IgD-negative memory B cell (primary cell): ENCODE data around the gene CACNG3. TPM values are rescaled to one million over a fixed set of nuclear protein-coding genes. Genes with fewer than 3 reads are reported as not detected.
"Not testable (repeated sequence)": the region's sequence is repeated elsewhere in the genome, so short reads cannot be mapped to it uniquely, and the experiment has no call there.

ENCODE experiments used
- H3K27ac Mint-ChIP-seq, 3 donors: one replicate each; pipeline ENCODE4 v1.8.0; 2020 to 2022; ENCODE audit warnings: mild to moderate bottlenecking in 3 of 3, mixed read lengths in 3 of 3, moderate library complexity in 1 of 3
- H3K27me3 Mint-ChIP-seq: one replicate; pipeline ENCODE4 v1.8.0; 2021; ENCODE audit warnings: mixed read lengths
- H3K36me3 Mint-ChIP-seq: one replicate; pipeline ENCODE4 v1.8.0; 2020; ENCODE audit warnings: mild to moderate bottlenecking, mixed read lengths
- H3K4me1 Mint-ChIP-seq, 3 donors: one replicate each; pipeline ENCODE4 v1.8.0; 2020 to 2022; ENCODE audit warnings: mixed read lengths in 3 of 3, mild to moderate bottlenecking in 1 of 3
- H3K4me3 Mint-ChIP-seq, 4 donors: one replicate each; pipeline ENCODE4 v1.8.0; 2020 to 2022; ENCODE audit warnings: mild to moderate bottlenecking in 4 of 4, mixed read lengths in 4 of 4, moderate library complexity in 3 of 4
- H3K9me3 Mint-ChIP-seq, 3 donors: one replicate each; pipeline ENCODE4 v1.8.0; 2020 to 2021; ENCODE audit warnings: mixed read lengths in 3 of 3, mild to moderate bottlenecking in 1 of 3
- polyA plus RNA-seq: library from polyadenylated mRNA; unstranded; fragments of 300-500 nt; fragmentation: Illumina TruSeq; gene quantifications from one replicate; pipeline ENCODE4 v1.2.3, GENCODE V29; 2021

The CACNG3 gene
- polyA plus RNA-seq, 1 donor from 2014 or later, result not detected

DNA sequence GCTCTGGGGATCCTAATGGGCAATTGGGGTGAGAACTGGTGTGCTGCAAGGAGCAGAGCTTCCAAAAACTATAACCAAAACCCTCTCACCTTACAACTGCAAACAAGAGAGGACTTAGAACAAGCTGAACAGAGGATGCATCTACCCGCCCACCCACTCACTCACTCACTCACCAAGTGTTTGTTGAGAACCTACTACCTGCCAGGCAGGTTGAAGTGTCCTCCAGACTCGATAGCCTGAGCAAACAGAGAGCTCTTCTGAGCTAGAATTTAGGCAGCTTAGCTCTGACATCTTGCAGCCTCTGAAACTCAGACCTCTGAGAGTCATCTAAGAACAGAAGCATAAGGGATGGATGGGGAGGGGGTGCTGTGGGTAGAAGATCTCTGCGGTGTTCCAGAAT lies 41.2 kb downstream of the CACNG3 start:
- H3K27me3 Mint-ChIP-seq, result peaks cover 12% of the 10 kb centered on the region

DNA sequence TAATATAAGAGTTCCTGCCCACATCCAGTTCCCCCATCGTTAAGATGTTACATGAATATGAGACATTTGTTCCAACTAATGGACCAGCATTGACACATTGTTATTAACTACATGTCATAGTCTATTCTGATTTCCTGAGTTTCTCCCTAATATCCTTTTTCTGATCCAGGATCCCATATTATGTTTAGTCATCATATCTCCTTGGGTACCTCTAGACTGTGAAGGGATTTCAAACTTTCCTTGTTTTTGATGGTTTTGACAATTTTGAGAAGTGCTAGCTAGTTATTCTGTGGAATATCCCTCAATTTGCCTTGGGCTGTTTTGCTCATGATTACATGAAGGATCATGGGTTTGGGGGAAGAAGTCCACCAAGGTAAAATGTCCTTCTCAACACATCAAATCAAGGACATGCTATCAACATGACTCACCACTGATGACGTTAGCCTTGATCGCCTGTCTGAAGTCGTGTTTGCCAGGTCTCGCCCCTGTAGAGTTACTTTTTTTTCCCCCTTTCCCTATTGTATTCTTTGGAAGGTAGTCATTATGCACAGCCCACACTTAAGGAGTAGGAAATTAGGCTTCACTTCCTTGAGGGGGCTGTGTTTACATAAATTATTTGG lies 42.5 kb downstream of the CACNG3 start:
- H3K9me3 Mint-ChIP-seq, result peaks cover 0 to 3% (median 0%) of the 10 kb centered on the region in 3 donors
- H3K4me3 Mint-ChIP-seq, result no peak overlapping the region
- no peak overlapping the region for H3K27ac Mint-ChIP-seq
- no peaks in the 10 kb centered on the region for H3K4me1 Mint-ChIP-seq
- peaks cover 6% of the 10 kb centered on the region for H3K36me3 Mint-ChIP-seq
- peaks cover 8% of the 10 kb centered on the region for H3K27me3 Mint-ChIP-seq

More for the DNA sequence above, 41.2 kb downstream of the CACNG3 start:
- Mint-ChIP-seq H3K4me1 (no peaks in the 10 kb centered on the region), H3K4me3 (no peak overlapping the region), H3K27ac (no peak overlapping the region), H3K9me3 (peaks cover 0 to 3% (median 0%) of the 10 kb centered on the region in 3 donors), H3K36me3 (peaks cover 3% of the 10 kb centered on the region)

DNA sequence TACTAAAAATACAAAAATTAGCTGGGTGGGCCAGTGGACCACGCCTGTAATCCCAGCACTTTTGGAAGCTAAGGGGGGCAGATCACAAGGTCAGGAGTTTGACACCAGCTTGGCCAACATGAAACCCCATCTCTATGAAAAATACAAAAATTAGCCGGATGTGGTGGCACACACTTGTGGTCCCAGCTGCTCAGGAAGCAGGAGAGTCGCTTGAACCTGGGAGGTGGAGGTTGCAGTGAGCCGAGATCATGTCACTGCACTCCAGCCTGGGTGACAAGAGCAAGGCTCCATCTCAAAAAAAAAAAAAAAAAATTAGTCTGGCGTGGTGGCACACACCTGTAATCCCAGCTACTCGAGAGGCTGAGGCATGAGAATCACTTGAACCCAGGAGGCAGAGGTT lies 44.6 kb downstream of the CACNG3 start:
- H3K4me1 Mint-ChIP-seq, H3K27ac Mint-ChIP-seq, H3K9me3 Mint-ChIP-seq, H3K4me3 Mint-ChIP-seq, H3K27me3 Mint-ChIP-seq, H3K36me3 Mint-ChIP-seq: not testable (repeated sequence)

DNA sequence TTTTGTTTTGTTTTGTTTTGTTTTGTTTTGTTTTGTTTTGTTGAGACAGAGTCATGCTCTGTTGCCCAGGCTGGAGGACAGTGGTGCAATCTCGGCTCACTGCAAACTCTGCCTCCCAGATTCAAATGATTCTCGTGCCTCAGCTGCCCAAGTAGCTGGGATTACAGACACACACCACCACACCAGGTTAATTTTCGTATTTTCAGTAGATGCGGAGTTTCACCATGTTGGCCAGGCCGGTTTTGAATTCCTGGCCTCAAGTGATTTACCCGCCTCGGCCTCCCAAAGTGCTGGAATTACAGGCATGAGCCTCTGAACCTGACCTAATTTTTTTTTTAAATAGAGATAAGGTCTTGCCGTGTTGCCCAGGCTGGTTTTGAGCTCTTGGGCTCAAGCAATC lies 46.5 kb downstream of the CACNG3 start:
- no peak overlapping the region for H3K27ac Mint-ChIP-seq
- peaks cover 0 to 3% (median 0%) of the 10 kb centered on the region in 3 donors for H3K9me3 Mint-ChIP-seq
- peaks cover 5% of the 10 kb centered on the region for H3K27me3 Mint-ChIP-seq
- peaks cover 6% of the 10 kb centered on the region for H3K36me3 Mint-ChIP-seq
- H3K4me1 Mint-ChIP-seq, result no peaks in the 10 kb centered on the region
- no peak overlapping the region for H3K4me3 Mint-ChIP-seq

DNA sequence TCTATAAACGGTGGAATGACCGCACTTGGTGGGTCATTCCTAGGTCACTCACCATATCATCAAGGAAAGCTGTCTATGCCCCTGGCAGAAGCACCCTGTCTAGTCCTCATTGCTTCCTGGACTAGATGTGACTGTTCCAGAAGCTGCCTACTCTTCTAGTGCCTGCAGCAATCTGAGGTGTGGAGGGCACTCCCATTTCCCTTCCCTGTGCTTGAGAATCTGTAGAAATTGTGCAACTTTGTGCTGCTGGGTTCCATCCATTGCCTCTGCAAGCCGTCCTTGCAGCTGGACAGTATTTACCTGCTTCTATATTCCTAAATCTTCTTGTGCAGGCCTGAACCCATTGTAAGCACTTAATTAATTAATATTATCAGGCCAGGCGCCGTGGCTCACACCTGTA lies 52.1 kb downstream of the CACNG3 start:
- Mint-ChIP-seq H3K36me3 (no peaks in the 10 kb centered on the region), H3K27me3 (peaks cover 6% of the 10 kb centered on the region), H3K27ac (no peak overlapping the region), H3K4me1 (no peaks in the 10 kb centered on the region), H3K9me3 (no peaks in the 10 kb centered on the region), H3K4me3 (no peak overlapping the region)

DNA sequence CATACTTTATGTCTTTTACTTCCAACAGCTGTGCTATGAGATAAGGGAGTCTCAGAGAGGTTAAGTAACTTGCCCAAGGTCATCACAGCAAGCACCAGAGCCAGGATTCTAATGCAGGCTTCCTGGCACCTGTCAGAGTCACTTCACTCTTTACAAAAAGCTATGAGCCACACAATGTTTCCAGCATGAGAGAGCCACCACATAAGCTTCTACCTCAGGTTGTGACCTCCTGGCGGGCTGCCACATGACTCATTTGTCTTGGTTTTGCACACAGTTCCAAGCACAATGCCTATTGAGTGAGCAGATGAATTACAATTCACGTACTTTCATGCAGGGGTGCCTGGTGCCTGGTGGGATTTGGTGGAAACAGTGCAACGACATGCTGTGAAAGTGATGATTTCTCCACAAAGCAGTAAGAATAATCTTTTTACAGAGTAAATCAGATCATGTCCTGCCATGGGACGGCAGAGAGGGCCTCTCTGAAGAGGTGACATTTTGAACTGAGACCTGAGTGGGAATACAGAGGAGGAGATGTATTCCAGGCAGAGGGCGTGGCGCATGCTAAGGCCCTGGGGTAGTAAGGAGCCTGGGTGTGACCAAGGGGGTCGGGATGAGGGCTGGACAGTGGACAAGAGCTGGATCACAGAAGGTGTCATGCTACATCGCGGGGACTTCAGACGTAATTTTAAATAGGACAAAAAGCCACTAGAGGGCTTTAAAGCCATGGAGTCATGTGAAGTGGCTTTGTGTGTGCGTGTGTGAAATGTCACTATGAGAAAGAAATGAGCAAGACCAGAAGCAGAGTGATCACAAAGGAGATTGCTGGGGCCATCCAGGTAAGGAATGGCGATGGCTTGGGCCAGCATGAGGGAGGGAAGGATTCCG lies 53.4 kb downstream of the CACNG3 start:
- Mint-ChIP-seq H3K4me3 (no peak overlapping the region), H3K9me3 (no peaks in the 10 kb centered on the region), H3K36me3 (no peaks in the 10 kb centered on the region), H3K27me3 (peaks cover 8% of the 10 kb centered on the region), H3K27ac (no peak overlapping the region), H3K4me1 (no peaks in the 10 kb centered on the region)

DNA sequence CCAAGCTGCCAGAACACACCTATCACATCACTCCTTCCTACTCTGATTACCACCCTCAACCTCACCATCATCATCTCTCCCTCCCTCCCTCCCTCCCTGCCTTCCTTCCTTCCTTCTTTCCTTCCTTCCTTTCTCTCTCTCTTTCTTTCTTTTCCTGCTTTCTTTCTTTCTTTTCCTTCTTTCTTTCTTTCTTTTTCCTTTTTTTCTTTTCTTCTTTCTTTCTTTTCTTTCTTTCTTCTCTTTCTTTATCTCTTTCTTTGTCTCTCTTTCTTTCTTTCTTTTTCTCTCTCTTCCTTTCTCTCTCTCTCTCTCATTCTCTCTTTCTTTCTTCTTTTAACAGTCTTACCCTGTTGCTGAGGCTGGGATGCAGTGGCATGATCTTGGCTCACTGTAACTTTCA lies 59.2 kb downstream of the CACNG3 start:
- Mint-ChIP-seq H3K4me1 (no peaks in the 10 kb centered on the region), H3K9me3 (no peaks in the 10 kb centered on the region), H3K27ac (no peak overlapping the region), H3K27me3 (peaks cover 8% of the 10 kb centered on the region), H3K36me3 (no peaks in the 10 kb centered on the region), H3K4me3 (no peak overlapping the region)

DNA sequence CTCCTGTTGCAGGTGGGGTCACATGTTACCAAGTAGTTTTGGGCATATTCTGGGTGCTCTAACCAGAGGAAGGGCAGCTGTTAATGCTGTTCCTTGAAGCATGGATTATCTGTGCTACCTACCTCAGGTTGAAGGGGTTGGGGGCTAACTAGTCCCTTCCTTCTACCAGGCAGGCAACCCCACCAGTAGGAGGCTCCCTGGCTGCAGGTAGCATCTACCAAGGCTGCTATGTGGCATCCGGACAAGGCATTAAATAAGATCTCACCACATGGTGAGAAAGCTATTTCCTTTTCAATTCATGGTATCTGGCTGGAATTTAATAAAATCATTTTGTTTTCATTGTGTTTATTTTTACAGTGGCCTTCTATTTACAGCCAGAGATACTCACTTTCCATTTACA lies 62.5 kb downstream of the CACNG3 start:
- no peaks in the 10 kb centered on the region for H3K9me3 Mint-ChIP-seq
- no peaks in the 10 kb centered on the region for H3K36me3 Mint-ChIP-seq
- no peak overlapping the region for H3K27ac Mint-ChIP-seq
- H3K4me1 Mint-ChIP-seq, result no peaks in the 10 kb centered on the region
- peaks cover 17% of the 10 kb centered on the region for H3K27me3 Mint-ChIP-seq
- no peak overlapping the region for H3K4me3 Mint-ChIP-seq

DNA sequence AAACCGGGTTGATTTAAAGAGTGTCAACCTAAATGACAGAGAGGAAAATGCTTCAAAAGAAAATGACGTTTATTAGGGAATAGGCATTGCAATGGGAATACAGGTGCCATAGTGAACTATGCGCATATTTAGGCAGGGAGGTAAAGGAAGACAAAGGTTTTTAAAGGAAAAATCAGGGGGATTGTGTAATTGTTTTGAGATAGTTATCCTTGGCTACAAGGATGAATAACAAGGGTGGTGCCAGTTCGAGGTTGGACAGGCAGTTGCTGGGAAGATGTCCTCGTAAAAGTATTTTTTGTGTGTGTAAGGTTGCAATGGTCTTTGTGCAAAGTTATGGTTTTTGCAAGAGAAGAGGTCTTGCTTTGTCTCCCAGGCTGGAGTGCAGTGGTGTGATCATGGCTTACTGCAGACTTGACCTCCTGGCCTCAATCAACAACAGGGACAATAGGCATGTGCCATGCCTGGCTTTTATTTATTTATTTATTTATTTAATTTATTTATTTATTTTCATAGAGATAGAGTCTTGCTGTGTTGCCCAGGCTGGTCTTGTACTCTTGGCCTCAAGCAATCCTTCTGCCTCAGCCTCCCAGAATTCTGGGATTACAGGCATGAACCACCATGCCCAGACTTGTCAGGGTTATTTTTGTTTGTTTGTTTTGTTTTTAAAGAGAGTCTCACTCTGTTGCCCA lies 63.1 kb downstream of the CACNG3 start:
- H3K27me3 Mint-ChIP-seq, result peaks cover 15% of the 10 kb centered on the region
- H3K4me3 Mint-ChIP-seq, result no peak overlapping the region
- no peaks in the 10 kb centered on the region for H3K36me3 Mint-ChIP-seq
- H3K9me3 Mint-ChIP-seq, result no peaks in the 10 kb centered on the region
- H3K27ac Mint-ChIP-seq, result no peak overlapping the region
- H3K4me1 Mint-ChIP-seq, result no peaks in the 10 kb centered on the region

DNA sequence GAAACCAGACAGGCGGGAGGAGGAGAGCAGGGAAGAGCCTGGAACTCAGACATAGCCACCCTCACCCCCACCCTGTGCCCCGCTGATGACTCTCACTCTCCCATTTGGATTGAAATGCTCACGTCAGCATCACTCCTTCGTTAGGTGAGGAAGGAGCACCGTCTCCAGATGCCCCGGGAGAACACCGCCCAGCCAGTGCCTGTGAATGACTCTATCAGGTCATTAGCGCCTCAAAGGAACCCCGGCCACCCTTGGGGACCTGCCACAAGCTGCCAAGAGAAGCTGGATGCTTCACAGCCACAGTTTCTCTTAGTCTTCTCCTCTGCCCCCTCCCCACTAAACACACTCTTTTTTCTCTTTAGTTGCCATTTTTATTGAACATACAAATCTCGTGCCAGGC lies 66.0 kb downstream of the CACNG3 start:
- Mint-ChIP-seq H3K27ac (no peak overlapping the region), H3K4me1 (no peaks in the 10 kb centered on the region), H3K27me3 (peaks cover 22% of the 10 kb centered on the region), H3K4me3 (no peak overlapping the region), H3K36me3 (no peaks in the 10 kb centered on the region), H3K9me3 (peaks cover 0 to 2% (median 0%) of the 10 kb centered on the region in 3 donors)

DNA sequence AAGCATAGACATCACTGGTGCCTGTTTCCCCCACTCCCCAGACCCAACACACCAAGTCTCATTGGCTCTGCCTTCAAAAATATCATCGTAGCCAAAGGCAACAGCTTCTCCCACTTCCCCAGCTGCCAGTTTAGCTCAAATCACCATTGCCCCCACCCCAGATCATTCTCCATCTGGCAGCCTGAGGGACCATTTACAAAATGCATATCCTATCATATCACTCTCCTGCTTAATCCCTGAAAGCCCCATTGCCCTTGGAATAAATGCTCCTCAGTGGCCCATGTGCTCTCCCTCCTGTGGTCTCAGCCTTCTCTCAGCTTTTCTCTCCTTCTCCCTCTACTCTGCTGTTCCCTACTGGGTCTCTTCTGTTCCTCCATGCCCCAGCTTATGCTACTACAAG lies 68.3 kb downstream of the CACNG3 start:
- Mint-ChIP-seq H3K4me3 (no peak overlapping the region), H3K36me3 (no peaks in the 10 kb centered on the region), H3K9me3 (peaks cover 0 to 2% (median 0%) of the 10 kb centered on the region in 3 donors), H3K27ac (no peak overlapping the region), H3K4me1 (no peaks in the 10 kb centered on the region), H3K27me3 (peaks cover 15% of the 10 kb centered on the region)

DNA sequence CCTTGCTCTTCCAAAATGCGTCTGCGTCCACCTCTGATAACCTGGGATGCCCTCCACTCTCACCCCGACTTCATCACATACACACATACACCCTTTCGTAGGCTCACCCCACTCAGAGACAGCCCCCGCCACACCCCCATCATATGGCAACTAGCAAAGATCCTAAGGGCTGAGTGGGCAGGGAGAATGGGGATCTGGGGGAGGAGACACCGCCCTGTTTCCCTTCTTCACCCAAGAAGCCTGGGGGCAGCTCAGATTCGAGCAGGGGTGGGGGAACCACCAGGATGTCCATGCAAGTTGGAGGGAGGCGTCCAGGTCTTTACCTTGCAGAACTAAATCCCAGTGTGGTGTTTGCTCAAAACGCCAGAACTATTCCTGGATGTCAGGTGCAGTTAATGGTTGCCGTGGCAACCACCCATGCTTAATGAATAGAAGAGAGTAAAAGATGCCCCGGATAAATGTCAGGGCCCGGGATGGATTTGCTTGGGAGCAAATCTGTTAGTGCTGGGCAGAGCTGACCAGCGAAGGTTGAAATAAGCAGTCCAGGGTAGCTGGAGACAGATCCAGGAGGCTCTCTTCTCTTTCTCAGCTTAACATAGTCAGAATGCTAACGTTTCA lies 72.8 kb downstream of the CACNG3 start:
- H3K36me3 Mint-ChIP-seq, result no peaks in the 10 kb centered on the region
- H3K4me1 Mint-ChIP-seq, result no peaks in the 10 kb centered on the region
- H3K27me3 Mint-ChIP-seq, result peaks cover 7% of the 10 kb centered on the region
- H3K27ac Mint-ChIP-seq, result no peak overlapping the region
- H3K4me3 Mint-ChIP-seq, result no peak overlapping the region
- H3K9me3 Mint-ChIP-seq, result peaks cover 0 to 2% (median 0%) of the 10 kb centered on the region in 3 donors

DNA sequence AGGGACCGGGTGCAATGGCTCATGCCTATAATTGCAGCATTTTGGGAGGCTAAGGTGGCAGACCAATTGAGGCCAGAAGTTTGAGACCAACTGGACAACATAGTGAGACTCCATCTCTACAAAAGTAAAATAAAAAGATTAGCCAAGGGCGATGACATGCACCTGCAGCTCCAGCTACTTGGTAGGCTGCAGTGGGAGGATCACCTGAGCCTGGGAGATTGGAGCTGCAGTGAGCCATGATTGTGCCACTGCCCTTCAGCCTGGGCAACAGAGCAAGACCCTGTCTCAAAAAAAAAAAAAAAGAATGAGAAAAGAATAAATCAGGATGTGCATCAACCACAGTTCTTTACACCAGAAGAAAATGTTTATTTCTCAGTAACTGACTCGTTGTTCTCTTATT lies 76.0 kb downstream of the CACNG3 start:
- Mint-ChIP-seq H3K36me3 (no peaks in the 10 kb centered on the region), H3K27me3 (no peaks in the 10 kb centered on the region), H3K9me3 (peaks cover 0 to 3% (median 0%) of the 10 kb centered on the region in 3 donors), H3K4me1 (no peaks in the 10 kb centered on the region), H3K27ac (no peak overlapping the region), H3K4me3 (no peak overlapping the region)

DNA sequence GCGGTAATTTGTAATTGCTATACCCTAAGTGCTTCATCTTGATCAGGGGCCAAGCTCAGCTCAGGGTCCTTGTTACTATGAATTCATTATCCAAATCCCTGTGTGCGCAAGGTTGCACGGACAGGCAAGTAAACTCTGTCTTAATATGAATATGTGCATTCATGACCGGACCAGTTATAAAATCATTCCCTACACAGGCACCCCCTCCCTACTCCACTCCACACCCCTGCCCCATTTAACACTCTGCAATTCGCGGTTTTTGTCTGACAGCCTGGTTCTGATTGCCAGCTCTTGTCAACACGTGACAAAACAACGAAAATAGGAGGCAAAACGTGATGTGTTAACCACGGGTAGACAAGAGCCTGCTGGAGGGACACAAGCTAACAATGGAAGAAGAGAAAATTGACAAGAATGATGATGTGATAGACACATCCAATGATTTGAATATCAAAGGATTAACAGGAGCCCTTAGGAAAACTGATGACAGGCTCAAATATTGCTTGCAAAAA lies 76.5 kb downstream of the CACNG3 start:
- no peak overlapping the region for H3K27ac Mint-ChIP-seq
- peaks cover 0 to 3% (median 0%) of the 10 kb centered on the region in 3 donors for H3K9me3 Mint-ChIP-seq
- no peaks in the 10 kb centered on the region for H3K4me1 Mint-ChIP-seq
- H3K4me3 Mint-ChIP-seq, result no peak overlapping the region
- H3K36me3 Mint-ChIP-seq, result no peaks in the 10 kb centered on the region
- no peaks in the 10 kb centered on the region for H3K27me3 Mint-ChIP-seq

DNA sequence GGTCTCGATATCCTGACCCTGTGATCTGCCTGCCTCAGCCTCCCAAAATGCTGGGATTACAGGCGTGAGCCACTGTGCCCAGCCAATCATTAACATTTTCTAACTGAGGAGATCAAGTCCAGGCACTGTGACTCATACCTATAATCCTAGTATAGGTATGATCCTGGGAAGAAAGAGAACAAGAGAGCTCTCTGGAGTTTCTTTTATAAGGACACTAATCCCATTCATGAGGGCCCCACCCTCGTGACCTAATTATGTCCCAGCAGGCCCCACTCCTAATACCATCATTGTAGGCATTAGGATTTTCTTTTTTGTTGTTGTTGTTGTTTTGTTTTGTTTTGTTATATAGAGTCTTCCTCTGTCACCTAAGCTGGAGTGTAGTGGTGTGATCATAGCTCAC lies 80.4 kb downstream of the CACNG3 start:
- Mint-ChIP-seq H3K36me3 (no peaks in the 10 kb centered on the region), H3K4me1 (no peaks in the 10 kb centered on the region), H3K4me3 (no peak overlapping the region), H3K27me3 (peaks cover 4% of the 10 kb centered on the region), H3K27ac (no peak overlapping the region), H3K9me3 (peaks cover 0 to 3% (median 0%) of the 10 kb centered on the region in 3 donors)
